HG02970 (cell line): ENCODE measurements around the gene EPB41L4B.

Experiments used
- ATAC-seq: cut with Tn5 transposase; IDR thresholded peaks from one replicate; pipeline ENCODE4 v1.9.1; 2021; ENCODE audit warnings: mild to moderate bottlenecking, moderate library complexity, moderate number of reproducible peaks; ENCODE audit not compliant: unreplicated experiment, low FRiP score

Gene EPB41L4B

DNA sequence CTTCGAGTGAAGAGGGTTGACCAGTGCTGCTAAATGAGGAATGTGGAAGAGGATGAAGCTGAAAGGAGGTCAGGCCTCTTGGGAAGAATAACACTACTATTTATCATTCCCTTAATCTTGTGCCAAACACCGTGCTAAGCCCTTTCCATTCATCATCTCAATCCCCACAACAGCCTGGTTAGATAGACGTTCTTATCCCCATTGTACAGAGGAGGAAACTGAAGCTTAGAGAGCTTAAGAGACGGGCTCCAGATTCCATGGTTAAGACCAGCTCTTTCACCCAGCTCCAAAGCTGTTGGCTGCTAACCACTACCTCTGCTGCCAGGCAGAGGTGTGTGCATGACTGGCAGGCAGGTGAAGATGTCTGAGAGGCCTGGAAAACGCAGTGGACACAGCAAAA is 868 bp upstream of the EPB41L4B start:
- no peak for ATAC-seq

DNA sequence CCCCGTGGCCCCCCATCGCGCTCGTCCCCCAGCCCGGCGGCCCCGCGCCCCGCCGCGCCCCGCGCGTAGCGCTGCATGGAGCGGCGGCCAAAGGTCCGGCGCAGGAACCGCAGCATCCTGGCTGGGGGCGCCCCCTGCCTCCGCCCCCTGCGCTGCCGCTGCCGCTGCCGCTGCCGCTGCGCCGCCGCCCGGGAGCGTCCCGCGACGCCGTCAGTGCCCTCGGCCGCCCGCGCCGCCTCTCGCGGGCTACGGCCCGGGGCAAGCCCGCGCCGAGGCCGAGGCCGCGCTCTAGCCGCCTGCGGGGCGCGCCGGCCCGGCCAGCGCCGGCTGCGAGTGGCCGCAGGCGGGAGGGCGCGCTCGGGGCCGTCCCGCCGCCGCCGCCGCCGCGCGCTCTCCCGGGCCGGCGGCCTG is 523 bp downstream of the EPB41L4B start:
- peak; percentile 35 for ATAC-seq

DNA sequence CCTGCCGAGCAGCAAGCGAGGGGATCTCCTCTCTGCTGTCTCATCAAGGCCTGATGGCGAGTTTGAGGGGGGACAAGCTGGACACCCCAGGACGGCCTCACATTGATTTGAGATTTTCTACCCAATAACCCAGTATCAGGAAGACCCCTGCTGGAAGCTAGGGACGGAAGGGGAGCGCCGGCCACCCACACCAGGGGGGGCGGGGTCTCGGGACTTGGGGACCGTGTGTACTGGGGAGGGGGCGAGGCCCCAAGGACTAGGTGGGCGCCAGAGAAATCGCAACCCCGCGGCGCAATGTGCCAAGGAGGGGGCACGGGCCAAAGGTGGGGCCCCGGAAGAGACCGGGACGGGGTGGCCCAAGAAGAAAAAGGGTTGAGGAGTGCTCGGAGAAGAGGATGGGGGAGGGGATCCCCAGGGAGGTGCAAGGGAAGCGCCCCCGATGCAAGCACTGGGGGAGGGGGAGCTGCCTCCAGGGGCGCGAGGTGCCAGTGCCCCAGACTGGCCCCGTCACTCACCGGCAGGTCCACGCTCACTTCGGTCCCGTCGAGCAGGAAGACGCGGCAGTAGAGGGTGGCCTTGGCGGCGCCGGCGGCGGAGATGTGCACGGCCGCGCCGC is 1.1 kb downstream of the EPB41L4B start:
- ATAC-seq, result peak; percentile 16

DNA sequence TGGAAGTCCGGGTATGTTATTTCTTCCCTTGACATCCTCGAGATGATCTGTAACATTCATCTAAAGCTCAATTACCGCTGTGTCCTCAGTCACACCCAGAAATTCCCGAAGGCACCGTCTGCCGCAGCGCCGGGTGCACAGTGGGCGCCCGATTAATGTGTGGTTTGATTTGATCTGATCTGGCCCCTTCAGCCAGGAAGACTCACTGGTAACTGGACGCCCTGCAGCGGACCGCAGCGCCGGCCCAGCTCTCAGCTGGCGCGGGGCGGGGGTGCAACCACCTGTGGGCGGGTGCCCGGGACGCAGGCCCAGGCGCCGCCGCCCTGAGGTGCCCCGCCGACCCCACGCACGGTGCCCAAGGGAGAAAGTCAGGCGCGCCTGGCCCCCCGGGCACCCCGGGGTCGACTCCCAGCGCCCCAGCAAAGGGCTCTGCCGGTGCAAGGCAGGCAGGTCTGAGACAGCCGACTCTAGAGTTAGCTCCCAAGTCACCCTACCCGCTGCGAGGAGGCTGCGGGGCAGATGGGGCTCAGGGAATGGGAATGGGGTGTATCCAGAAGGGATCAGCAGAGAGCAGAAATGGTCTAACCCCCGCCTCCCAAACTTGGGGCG is 1.7 kb downstream of the EPB41L4B start:
- no peak for ATAC-seq

DNA sequence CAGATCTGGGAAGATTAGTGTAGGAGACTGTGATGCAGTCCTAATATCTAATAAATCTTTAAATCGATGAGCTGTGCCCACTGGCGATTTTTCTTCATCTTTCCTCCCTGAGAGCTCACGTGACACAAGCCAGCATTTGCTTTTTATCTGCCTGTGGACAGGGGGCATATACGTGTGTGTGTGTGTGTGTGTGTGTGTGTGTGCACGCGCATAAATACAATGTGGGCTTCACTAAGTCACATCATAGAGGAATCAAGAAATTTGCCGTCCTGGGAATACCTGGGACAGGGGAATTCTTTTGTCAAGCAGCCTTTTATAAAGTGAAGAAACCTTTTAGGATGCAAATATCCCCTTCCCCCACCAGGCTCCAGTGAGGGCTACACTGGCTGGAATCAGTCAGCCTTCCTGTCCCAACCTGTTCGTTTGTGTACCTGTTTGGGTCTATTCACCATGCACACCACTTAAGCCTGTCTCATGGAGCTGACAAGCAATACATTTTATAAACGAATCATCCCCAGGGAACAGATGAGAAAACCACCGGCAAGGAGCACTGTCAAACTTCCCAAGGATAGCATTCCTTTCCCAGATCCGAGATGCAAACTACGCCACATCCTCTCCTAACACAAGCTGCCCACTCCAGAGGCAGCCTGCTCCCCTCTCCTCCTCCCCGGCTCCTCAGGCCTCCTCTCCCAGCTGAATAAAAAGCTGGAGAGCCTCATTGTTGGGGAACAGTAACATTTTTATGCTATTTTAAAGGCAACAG is 2.7 kb downstream of the EPB41L4B start:
- ATAC-seq, result no peak

DNA sequence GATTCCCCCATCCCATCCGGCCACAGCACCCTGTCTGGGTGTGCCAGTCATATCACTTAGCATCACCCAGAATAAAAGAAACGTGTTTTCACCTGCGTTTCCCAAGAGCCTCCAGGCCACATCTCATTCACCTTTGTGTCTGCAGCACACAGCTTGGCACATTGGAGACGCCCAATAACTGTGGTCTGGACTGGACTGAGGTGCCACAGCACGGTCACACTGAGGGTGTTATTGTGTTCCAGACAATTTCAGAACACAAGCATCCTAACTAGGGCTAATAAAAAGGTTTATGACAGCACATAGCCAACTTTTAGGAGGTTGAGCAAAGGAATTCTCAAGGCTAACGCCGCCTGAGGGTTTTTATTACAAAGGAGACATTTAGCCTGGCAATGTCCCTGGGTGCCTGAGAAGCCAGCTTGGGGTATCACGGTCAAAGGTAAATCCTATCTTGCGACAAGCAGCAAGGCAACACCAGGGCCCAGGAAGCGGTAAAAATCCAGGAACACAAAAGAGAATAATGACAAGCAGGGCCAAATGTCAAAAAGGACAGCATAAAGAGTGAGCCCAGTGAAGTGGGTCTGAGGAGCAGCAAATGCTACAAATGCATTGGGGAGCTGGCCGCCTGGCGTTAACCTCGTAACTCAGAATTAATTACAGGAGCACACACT is 3.4 kb downstream of the EPB41L4B start:
- no peak for ATAC-seq

DNA sequence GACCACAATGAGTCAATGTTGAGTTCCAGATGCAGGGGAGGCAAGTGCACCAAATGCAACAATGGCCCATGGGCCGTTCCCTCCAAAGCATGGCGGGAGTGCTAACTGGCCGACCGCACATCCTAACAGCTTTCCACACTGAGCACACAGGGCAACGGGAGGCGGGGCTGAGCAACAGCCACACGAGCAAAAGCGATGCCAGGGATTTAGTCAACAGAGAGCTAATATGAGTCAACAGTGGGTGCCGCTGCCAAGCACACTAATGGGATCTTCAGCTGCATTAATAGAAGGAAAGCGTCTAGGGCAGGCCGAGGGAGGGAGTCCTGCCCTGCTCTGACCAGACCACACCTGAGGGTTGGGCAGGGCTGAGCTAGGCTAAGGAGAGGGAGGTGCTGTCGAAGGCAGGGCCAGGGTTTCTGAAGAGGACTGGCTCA is 4.6 kb downstream of the EPB41L4B start:
- no peak for ATAC-seq

DNA sequence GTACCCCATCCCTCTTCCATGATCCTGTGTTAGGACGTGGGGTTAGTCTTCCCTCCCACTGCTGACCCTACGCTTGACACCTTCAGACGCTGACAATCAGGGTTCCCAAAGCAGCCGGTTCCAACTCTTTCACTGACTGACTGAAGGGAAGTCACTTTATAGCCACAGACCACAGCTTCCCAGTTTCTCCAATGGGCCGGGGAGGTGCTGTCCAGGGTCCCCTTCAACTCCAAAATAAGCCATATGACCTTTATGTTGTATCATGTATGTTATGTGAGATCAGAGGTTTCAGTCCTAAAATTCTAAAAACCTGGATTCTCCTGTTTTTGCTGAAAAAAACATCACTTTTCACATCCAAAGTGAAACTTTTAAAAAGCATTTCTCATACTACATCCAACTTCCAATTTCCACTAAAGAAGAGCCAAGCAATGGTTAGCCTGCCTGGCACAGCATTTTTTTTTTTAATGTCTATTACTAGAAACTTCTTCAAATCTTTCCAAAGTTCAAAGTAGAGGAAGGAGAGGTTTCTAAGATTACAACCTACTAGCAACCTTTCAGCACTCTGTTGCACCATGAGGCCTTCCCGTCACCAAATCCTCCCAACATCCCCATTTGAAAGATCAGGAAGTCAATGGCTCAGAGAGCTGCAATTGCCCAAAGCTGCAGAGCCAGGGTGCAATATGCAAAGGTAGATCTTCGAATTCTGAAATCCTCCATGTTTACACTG is 5.2 kb downstream of the EPB41L4B start:
- ATAC-seq, result no peak

DNA sequence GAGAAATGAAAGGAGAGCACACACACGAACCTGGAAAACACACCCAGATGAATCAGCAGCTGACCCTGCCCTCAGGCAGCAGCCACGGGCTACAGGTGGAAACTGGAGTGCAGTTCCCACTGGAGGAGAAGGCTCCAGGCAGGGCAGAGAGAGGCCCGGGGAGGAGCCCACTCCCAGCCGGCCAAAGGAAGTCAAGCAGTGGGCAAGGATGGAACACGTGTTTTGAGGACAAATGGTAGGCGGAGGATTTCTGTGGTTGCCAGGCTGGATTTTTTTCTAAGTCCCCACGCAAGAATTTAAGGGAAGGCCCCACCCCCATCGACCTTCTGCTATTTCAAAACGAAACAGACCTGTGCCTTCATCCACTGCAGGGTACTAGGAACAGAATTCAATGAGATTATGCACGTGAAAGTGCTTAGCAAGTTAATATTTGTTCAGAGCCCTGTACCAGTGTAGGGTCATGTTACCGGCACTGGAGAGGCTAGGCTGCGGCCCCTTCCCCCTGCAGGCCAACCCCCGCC is 6.8 kb downstream of the EPB41L4B start:
- ATAC-seq, result no peak

DNA sequence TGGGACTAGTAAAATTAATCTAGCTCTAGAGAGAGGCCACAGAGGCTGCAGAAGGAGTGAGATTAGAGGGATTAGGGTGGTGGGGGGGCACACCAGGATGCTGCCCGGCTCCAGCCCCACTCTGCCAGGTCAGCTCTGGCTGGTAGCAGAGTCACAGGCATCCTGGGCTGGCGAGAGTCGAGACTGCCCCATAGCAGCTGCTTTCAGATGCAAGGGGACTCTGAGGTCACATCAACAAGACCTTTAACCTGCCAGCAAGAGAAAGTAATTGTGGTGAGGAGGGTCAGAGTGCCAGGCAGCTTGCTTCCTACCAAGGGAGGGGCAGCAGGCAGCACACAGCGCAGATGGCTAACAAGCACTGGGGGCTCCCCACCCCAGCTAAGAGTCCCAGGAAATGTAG is 7.5 kb downstream of the EPB41L4B start:
- no peak for ATAC-seq

DNA sequence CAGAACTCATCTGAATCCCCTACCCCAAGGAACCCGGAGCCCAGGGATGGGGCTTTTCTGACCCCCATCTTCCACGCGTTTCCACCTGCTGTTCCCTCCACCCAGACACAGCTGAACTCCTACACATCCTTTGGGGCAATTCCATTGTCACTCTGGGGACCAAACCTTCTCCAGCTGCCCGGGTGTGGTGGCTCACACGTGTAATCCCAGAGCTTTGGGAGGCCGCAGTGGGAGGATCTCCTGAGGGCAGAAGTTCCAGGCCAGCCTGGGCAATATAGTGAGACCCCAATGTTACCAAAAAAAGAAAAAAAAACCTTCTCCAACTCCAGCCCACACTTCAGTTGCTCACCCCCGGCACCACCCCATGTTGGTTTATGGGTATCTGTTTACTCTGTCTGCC is 8.1 kb downstream of the EPB41L4B start:
- ATAC-seq, result no peak

DNA sequence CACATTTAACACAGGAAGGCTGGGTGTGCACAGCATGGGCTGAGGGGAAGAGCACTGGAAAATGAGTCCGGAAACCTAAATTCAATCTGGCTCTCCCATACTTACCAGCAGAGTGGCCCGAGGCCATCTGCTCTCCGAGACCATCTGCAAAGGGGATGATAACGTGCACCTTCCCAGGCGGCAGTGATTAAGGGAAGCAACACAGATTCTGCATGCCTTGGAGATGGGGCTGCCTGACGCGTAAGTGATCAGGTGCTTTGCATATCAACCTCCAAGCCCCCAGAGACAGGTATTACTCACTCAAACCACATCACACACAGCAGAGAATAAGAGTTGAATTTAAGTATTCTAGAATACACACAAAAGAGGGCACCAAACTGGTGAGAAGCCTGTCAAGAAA is 9.1 kb downstream of the EPB41L4B start:
- no peak for ATAC-seq

DNA sequence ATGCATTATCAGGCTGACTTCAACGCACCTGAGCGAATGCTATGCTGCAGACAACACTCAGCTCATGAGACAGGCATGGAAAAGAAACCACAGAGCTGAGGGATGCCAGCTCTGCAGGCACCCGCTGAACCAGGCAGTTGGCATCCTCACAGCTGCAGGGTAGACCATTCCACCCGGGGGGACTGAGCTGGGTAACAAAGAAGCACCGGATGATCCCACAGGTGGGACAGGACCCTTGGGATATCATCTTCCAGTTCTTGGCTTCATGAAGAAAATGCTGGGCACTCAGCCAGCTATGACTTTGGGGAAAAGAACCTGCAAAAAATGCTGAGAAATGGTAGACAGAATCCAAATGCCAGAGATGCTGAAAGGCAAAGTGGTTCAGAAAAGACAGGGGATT is 9.6 kb downstream of the EPB41L4B start:
- no peak for ATAC-seq

DNA sequence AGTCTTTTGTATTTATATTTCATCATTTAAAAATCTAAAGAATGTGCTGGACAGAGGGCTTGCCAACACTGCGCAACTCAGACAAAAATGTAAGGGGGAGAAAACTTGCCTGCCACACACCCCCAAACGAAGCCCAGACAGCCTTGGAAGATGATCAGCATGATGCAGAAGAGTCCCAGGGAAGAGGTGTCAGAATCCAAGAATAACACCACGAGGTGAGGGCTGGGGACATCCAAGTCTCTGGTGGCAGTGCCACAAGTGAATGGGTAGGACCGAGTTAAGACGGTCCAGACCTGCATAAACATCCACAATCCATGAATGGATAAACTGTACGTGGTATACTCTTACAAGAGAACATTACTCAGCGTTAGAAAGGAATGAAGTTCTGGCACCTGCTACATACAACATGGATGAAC is 10.4 kb downstream of the EPB41L4B start:
- ATAC-seq, result no peak

DNA sequence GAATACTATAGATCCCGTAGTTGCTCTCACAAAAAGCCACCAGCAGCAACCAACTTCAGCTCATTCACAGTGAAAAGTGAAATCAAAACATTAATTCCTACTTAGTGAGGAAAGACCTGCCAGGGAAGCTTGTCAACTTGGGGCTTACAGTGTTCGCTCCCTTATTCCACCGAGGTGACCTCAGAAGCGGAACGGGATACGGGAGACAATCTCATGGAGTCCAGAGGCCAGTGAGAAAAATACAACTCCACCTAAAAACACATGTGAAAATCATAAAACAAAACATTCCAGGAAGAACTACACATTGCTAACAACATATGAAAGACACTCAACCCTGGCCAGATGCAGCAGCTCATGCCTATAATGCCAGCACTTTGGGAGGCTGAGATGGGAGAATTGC is 11.6 kb downstream of the EPB41L4B start:
- no peak for ATAC-seq

DNA sequence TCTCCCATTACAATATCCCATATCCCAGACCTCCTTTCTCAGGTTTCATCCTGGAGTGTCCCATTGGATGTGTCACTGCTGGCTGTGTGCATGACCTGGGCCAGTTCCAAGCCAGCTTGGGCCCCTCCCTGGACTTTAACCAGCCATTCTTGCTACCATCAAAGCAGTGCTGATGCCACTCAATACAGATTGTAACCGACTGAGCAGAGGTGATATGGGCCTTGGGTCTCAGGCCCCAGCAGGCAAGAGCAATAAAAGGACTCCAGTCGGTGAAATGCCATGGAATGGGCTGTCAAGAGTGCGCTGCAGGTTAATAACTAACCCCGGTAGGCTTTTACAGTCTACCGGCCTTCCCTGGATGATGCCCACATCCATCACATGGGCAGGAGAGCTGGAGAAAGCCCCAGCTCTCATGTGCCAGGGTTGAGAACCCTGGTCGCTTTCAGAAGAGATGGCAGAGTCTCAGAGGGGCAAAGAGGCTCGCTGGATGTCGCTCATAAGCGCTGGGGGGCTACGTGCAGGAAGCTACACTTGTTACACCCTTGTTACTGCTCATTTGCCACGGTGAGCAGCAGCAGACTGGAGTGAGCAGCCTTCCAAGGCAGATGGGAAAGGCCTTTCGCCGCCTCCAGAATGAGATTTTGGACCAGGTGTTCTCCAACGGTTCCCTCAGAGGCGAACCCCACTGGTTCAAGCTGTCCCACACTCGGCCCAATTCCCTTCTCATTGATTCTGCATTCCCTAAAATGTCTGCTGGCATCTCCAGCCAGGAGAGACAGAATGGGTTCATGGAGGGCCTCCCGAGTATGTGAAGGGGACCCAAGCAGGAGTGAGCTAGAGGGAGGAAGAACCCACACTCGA is 13.2 kb downstream of the EPB41L4B start:
- no peak for ATAC-seq

DNA sequence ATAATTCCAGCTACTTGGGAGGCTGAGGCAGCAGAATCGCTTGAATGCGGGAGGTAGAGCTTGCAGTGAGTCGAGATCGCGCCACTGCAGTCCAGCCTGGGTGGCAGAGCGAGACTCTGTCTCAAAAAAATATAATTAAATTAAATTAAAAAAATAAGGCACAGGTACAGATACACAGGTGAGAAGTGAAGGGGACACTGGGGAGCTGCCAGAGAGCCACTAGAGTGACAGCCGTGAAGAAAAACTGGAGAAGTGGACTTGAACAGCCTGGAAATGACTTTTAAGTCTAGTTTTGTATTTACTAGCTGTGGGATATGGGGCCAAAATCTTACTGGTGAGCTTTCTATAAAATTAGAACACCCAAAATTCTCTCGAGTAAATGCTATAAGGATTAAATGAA is 15.1 kb downstream of the EPB41L4B start:
- ATAC-seq, result no peak

DNA sequence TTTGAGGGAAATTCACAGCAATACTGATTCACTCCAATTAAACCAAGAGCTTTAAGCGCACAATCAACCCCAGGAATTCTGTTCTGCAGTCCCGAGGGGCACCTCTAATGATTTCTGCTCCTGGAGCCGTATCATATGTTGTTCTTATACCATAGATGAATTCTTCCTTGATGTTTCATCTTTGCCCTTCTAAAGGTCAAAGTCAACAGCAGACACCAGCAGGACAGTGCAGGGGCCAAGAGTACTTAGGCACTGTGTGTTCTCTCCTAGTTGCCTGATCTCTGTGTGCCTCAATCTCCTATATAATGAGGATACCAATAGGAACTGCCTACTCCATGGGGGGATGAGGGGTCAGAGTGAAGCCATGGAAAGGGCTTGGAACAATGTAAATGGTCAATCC is 16.5 kb downstream of the EPB41L4B start:
- ATAC-seq, result no peak

DNA sequence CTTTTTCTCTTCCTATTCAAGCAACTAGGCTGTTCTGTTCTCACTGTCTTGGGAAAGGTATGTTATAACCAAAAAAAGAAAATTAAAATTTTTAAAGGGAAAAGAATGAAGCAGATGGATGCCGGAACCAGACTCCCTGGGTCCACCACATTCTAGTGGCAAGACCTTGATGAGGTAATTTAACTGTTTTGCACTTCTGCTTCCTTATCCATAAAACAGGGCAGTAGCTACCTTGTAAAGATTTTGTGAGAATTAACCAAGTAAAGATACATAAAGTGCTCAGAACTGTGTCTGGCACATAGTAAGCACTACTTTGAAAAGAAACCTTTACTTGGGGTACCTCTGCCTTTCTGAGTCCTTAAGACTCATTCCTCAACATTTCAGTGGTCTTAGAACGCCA is 17.0 kb downstream of the EPB41L4B start:
- ATAC-seq, result no peak

DNA sequence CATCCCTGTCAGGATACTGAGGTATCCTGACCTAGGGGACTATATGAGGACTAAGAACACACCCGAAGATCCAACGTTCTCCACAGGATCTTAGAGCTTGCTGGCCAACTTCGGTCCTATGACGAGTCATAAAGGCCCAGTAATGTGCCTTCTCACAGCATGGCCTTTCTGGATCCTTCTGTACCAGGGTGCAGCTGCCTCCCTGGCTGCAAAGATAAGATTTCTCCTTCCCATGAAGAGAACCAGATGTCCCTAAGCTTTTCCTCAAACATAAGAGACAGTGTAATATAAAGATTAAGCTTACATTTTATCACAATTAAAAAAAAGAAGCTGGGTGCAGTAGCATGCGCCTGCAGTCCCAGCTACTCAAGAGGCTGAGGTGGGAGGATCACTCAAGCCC is 18.3 kb downstream of the EPB41L4B start:
- no peak for ATAC-seq
